Body of pancreas (tissue), 4 donors: ENCODE results near the gene TCHP. TPM values are rescaled to one million over a fixed set of nuclear protein-coding genes. Genes with fewer than 3 reads are reported as not detected.

ENCODE experiments used
- ATAC-seq: fragments of 150-250 bp; one replicate; pipeline ENCODE4 v1.9.1; 2016
- DNase-seq, 4 donors: peaks; one replicate each; pipeline ENCODE4 v3.0.0-alpha.2; 2019
- H3K27ac ChIP-seq, 4 donors: fragments of 200-600 bp; sonication (generic); 1 replicate in 3 of 4; 2 replicates in 1 of 4; pipeline versions ENCODE4 v1.5.1 to v1.6.1; 2016 to 2019; ENCODE audit warnings: mild to moderate bottlenecking in 1 of 4, mixed read lengths in 1 of 4, moderate library complexity in 1 of 4
- H3K27me3 ChIP-seq, 2 donors: fragments of 200-600 bp; sonication (generic); one replicate each; pipeline ENCODE4 v1.6.0; 2016; ENCODE audit warnings: mild to moderate bottlenecking in 1 of 2
- H3K36me3 ChIP-seq, 2 donors: fragments of 200-600 bp; sonication (generic); replicated peaks in 1 of 2; 2 replicates each; pipeline ENCODE4 v1.5.1; 2016; ENCODE audit warnings: low read depth in 2 of 2; ENCODE audit not compliant: insufficient read depth in 1 of 2
- H3K4me1 ChIP-seq: fragments of 200-600 bp; sonication (generic); one replicate; pipeline ENCODE4 v1.6.0; 2016
- H3K4me3 ChIP-seq, 2 donors: fragments of 200-600 bp; sonication (generic); 1 replicate in 1 of 2; 2 replicates in 1 of 2; pipeline ENCODE4 v1.5.1; 2016 to 2019
- H3K9me3 ChIP-seq, 3 donors: fragments of 200-600 bp; sonication (generic); 1 replicate in 2 of 3; 2 replicates in 1 of 3; pipeline ENCODE4 v1.5.1; 2016
- POLR2A ChIP-seq, 3 donors: fragments of 450-650 bp; IDR thresholded peaks; one replicate each; pipeline ENCODE4 v1.6.1; 2016; ENCODE audit warnings: antibody characterized with exemption in 3 of 3, mild to moderate bottlenecking in 2 of 3
- WGBS, 2 donors: methylation state at CpG; one replicate each; pipeline ENCODE4 v1.1.5; 2017; 5-methylcytosine and 5-hydroxymethylcytosine counted together
- intact Hi-C: fragments of 100-400 bp; cut with DNase I; formaldehyde crosslinking; loops from one replicate; pipeline ENCODE4 v1.15.1; 2023
- total RNA-seq, 2 donors: library from RNA; depleted of rRNA; stranded (reverse); fragments of >200 nt; gene quantifications; one replicate each; pipeline ENCODE4 v1.1.0, GENCODE V29; 2016
- TF ChIP-seq, protein P1 (sequence below), 7 experiments: fragments of 450-650 bp in 4 of 7; fragments of 200-600 bp in 3 of 7; sonication (generic) in 3 of 7; IDR thresholded peaks; one replicate each; pipeline ENCODE4 v1.5.1; 2016 to 2019; ENCODE audit warnings: antibody characterized with exemption in 7 of 7

Gene TCHP
- total RNA-seq, 2 donors from 2014 or later, result 29.3 to 72.2 TPM

DNA sequence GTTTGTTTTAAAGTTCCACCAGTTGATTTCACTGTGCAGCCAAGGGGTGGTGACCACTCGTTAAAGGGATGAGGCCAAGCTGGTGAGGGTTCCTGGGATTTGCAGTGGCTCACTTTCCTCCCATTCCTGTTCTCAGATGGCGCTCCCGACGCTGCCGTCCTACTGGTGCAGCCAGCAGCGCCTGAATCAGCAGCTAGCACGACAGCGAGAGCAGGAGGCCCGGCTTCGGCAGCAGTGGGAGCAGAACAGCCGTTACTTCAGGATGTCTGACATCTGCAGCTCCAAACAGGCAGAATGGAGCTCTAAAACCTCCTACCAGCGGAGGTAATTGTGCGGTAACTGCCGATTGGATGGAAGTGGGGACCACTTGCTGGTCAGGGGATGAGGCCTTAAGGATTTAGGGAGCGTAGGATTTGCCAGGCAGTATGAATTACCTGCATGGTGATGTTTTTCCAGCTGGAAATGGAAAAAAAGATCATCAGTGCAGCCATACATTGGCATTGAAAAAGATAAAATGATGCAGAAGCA, 2.9 kb downstream of the TCHP start:
- no peak for ATAC-seq

DNA sequence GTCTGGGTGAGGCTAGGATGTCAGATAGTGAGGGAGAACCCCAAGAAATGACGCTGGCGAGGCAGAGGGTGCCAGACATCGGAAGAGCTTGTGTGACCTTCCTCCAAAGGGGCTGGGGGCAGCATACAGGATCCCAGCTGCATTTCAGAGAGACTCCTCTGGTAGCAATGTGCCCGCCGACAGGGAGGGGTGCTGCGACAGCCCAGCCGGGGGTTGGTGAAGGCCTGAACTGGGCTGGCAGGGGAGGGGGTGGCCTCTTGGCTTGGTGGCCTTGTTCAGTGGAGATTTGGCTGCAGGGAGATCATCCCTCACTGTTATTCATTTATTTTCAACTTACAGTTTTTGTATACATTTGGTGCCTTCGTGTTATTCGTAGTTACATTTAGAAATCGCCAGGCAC, 5.2 kb downstream of the TCHP start:
- Histone ChIP-seq H3K9me3 (no peaks in the 10 kb centered on the region), H3K4me1 (peaks cover 15% of the 10 kb centered on the region), H3K4me3 (no peak overlapping the region), H3K27ac (no peak overlapping the region), H3K27me3 (no peaks in the 10 kb centered on the region), H3K36me3 (peaks cover 7 to 29% of the 10 kb centered on the region in 2 donors)
- 94 to 96% methylated on average over 7 to 10 of the region's 10 CpGs for WGBS, 2 donors
- no peak for DNase-seq
- intact Hi-C loops, result no loop called here
- no peak for TF ChIP-seq POLR2A (IDR thresholded peaks at IDR 0.05)
- TF ChIP-seq, protein P1, sequence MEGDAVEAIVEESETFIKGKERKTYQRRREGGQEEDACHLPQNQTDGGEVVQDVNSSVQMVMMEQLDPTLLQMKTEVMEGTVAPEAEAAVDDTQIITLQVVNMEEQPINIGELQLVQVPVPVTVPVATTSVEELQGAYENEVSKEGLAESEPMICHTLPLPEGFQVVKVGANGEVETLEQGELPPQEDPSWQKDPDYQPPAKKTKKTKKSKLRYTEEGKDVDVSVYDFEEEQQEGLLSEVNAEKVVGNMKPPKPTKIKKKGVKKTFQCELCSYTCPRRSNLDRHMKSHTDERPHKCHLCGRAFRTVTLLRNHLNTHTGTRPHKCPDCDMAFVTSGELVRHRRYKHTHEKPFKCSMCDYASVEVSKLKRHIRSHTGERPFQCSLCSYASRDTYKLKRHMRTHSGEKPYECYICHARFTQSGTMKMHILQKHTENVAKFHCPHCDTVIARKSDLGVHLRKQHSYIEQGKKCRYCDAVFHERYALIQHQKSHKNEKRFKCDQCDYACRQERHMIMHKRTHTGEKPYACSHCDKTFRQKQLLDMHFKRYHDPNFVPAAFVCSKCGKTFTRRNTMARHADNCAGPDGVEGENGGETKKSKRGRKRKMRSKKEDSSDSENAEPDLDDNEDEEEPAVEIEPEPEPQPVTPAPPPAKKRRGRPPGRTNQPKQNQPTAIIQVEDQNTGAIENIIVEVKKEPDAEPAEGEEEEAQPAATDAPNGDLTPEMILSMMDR (IDR thresholded peaks at IDR 0.05), result no peak
- no peak for ATAC-seq

More for the DNA sequence above, 2.9 kb downstream of the TCHP start:
- H3K36me3 ChIP-seq, result peaks cover 7 to 27% of the 10 kb centered on the region in 2 donors
- intact Hi-C loops, result no loop called here
- 82 to 88% methylated on average over 15 of the region's 15 CpGs for WGBS, 2 donors
- DNase-seq, result no peak
- no peak overlapping the region for H3K4me3 ChIP-seq
- H3K27me3 ChIP-seq, result no peaks in the 10 kb centered on the region
- TF ChIP-seq, protein P1 (IDR thresholded peaks at IDR 0.05), result no peak
- no peak for TF ChIP-seq POLR2A (IDR thresholded peaks at IDR 0.05)
- no peaks in the 10 kb centered on the region for H3K9me3 ChIP-seq
- no peak overlapping the region for H3K27ac ChIP-seq
- H3K4me1 ChIP-seq, result peaks cover 24% of the 10 kb centered on the region

DNA sequence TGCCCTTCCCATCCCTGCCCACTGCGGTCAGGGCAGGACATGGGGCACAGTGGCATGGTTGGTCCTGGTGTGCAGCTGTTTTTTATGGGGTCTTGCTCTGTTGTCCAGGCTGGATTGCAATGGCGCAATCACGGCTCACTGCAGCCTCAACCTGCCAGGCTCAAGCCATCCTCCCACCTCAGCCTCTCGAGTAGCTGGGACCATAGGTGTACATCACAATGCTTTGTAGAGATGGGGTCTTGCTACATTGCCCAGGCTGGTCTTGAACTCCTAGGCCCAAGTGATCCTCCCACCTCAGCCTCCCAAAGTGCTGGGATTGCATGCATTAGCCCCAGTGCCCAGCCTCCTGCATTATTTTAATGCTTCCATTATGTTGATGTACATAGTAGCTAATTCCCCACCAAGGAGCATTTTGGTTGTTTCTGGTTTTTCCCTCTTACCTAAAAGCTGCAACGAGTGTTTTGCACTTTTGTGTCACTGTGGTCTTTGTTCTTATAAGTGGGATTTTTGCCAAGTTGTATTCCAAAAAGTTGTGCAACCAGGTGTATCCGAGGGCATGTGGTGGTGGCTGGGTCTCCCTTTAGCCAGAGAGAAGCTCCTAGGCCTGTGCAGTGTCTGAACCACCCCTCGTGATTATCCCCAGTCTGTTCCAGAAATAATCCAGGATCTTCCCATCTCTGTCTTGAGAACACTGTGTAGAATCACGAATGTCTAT, 10.3 kb downstream of the TCHP start:
- Histone ChIP-seq H3K9me3 (no peaks in the 10 kb centered on the region), H3K27ac (no peak overlapping the region), H3K36me3 (peaks cover 7 to 19% of the 10 kb centered on the region in 2 donors), H3K4me1 (peaks cover 13% of the 10 kb centered on the region), H3K4me3 (no peak overlapping the region), H3K27me3 (no peaks in the 10 kb centered on the region)
- intact Hi-C loops, result no loop called here
- DNase-seq (no peak), ATAC-seq (no peak)
- WGBS, 2 donors, result 63 to 80% methylated on average over 4 to 8 of the region's 8 CpGs
- TF ChIP-seq, protein P1 (IDR thresholded peaks at IDR 0.05), result no peak
- TF ChIP-seq POLR2A (IDR thresholded peaks at IDR 0.05), result no peak

DNA sequence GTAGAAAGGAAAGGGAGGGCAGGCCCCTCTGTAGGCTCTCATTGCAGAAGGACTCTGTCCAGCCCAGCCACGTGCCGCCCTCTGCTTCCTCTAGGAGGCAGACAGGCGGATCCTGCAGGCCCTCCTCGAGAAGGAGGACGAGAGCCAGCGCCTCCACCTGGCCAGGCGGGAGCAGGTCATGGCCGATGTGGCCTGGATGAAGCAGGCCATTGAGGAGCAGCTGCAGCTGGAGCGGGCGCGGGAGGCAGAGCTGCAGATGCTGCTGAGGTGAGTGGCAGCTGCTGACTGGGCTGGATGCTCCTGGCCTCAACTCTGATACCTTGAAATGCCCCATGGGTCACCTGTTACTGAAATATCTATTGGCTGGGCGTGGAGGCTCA, 10.9 kb downstream of the TCHP start:
- ATAC-seq (no peak), DNase-seq (no peak)
- Histone ChIP-seq H3K9me3 (no peaks in the 10 kb centered on the region), H3K4me1 (peaks cover 18% of the 10 kb centered on the region), H3K36me3 (peaks cover 7 to 19% of the 10 kb centered on the region in 2 donors), H3K27ac (no peak overlapping the region), H3K4me3 (no peak overlapping the region), H3K27me3 (no peaks in the 10 kb centered on the region)
- intact Hi-C loops, result no loop called here
- WGBS, 2 donors, result 78 to 84% methylated on average over 6 to 12 of the region's 12 CpGs
- TF ChIP-seq, protein P1 (IDR thresholded peaks at IDR 0.05), result no peak
- no peak for TF ChIP-seq POLR2A (IDR thresholded peaks at IDR 0.05)
